ENCODE data around the gene FAM107B.

The FAM107B gene

DNA sequence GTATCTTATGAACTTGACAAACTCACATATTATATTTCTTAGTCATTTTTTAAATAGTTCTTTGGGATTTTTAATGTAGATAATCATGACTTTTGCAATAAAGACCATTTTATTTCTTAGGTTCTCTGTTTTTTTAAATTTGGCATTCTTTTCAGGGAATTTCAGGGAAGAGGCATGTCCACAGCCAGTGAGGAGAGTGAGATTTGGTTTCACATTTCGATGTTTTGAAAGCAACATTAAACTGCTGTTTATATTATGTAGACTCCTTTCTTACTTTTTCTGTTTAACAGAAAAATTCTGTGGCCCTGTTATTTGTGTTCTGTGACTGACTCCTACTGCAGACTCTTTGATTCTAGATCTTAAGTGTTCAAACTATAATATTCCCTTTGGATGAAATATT, 153.7 kb downstream of the FAM107B start:
- no peak for DNase-seq (ENCODE audit: low read depth, low spot score)
- TF ChIP-seq, protein P1, sequence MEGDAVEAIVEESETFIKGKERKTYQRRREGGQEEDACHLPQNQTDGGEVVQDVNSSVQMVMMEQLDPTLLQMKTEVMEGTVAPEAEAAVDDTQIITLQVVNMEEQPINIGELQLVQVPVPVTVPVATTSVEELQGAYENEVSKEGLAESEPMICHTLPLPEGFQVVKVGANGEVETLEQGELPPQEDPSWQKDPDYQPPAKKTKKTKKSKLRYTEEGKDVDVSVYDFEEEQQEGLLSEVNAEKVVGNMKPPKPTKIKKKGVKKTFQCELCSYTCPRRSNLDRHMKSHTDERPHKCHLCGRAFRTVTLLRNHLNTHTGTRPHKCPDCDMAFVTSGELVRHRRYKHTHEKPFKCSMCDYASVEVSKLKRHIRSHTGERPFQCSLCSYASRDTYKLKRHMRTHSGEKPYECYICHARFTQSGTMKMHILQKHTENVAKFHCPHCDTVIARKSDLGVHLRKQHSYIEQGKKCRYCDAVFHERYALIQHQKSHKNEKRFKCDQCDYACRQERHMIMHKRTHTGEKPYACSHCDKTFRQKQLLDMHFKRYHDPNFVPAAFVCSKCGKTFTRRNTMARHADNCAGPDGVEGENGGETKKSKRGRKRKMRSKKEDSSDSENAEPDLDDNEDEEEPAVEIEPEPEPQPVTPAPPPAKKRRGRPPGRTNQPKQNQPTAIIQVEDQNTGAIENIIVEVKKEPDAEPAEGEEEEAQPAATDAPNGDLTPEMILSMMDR (IDR thresholded peaks at IDR 0.05; ENCODE audit: low read depth, low read length) = no peak
- in situ Hi-C loops (cut with HindIII; ENCODE audit: low sequenced_read_pairs) = no loop called here
- no peak overlapping the region for H3K4me3 ChIP-seq (ENCODE audit: low read depth, low read length)

DNA sequence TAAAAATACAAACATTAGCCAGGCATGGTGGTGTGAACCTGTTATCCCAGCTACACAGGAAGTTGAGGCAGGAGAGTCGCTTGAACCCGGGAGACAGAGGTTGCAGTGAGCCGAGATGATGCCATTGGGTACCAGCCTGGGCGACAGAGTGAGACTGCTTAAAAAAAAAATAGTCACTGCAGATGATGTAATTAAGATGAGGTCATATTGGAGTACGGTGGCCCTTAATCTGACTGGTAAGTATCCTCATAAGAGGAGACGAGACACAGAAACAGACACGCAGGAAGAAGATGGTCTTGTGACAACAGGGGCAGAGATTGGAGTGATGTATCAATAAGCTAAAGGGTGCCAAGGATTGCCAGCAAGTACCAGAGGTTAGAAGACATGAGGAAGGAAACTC, 156.0 kb downstream of the FAM107B start:
- H3K4me3 ChIP-seq (ENCODE audit: low read depth, low read length) = no peak overlapping the region
- in situ Hi-C loops (cut with HindIII; ENCODE audit: low sequenced_read_pairs) = no loop called here
- DNase-seq (ENCODE audit: low read depth, low spot score) = no peak
- TF ChIP-seq, protein P1 (IDR thresholded peaks at IDR 0.05; ENCODE audit: low read depth, low read length) = no peak

DNA sequence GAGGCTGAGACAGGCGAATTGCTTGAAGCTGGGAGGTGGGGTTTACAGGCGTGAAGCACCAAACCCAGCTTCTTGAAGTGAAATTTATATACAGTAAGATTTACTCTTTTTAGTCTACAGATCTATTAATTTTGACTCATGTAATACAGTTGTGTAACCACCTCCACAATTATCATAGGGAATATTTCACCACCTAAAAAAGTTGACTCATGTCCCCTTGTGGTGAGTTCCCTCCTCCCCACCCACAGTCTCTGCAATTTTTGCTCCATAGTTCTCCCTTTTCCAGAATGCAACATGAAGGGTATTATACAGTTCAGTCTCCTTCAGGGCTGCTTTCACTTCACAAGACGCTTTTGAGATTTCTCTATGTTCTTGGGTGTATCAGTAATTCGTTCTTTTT, 156.8 kb downstream of the FAM107B start:
- H3K4me3 ChIP-seq (ENCODE audit: low read depth, low read length) = no peak overlapping the region
- no peak for DNase-seq (ENCODE audit: low read depth, low spot score)
- in situ Hi-C loops (cut with HindIII; ENCODE audit: low sequenced_read_pairs) = no loop called here
- TF ChIP-seq, protein P1 (IDR thresholded peaks at IDR 0.05; ENCODE audit: low read depth, low read length) = peak; percentile 12

DNA sequence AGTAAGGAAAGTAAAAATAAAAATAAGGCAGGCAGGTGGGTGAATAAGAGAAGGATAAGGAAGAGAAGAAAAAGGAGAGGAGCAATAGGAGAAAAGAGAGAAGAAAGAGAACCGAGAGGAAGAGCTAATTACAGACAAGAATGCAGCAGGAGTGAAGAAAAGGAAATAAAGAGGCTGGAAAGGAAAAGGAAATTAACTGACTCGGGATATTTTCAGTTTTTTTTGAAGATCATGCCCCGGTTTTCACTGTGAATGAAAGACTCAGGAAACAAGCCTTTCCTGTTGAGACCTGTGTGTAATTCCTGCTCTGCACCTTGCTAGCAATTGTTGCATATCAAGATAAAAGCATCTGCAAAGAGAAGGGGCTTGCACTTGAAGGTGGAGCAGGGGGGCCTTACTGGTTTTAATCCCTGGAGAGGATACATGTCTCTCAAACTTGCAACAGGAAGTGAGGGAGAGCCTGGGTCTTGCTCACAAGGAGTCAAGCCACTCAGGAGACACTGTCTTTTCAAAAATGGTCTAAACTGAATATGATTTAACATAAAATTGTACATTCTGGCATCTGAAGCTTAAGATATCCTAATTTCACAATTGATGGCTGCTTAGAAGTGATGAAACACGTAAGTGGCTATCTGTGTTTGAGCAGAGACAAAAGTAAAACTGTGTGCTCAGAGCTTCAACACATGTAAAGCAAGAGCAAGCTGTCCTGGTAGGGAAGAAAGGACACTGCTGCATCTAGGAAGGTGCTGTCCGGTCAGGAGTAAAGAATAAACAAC, 157.6 kb downstream of the FAM107B start:
- TF ChIP-seq, protein P1 (IDR thresholded peaks at IDR 0.05; ENCODE audit: low read depth, low read length) = no peak
- DNase-seq (ENCODE audit: low read depth, low spot score) = no peak
- in situ Hi-C loops (cut with HindIII; ENCODE audit: low sequenced_read_pairs) = no loop called here
- no peak overlapping the region for H3K4me3 ChIP-seq (ENCODE audit: low read depth, low read length)

GRCh38 chr10:14616465-14616864, 158.2 kb downstream of the FAM107B start:
- H3K4me3 ChIP-seq (ENCODE audit: low read depth, low read length) = no peak overlapping the region
- TF ChIP-seq, protein P1 (IDR thresholded peaks at IDR 0.05; ENCODE audit: low read depth, low read length) = no peak
- in situ Hi-C loops (cut with HindIII; ENCODE audit: low sequenced_read_pairs) = no loop called here
- no peak for DNase-seq (ENCODE audit: low read depth, low spot score)

GRCh38 chr10:14613588-14613920, 161.1 kb downstream of the FAM107B start:
- TF ChIP-seq, protein P1 (IDR thresholded peaks at IDR 0.05; ENCODE audit: low read depth, low read length) = no peak
- in situ Hi-C loops (cut with HindIII; ENCODE audit: low sequenced_read_pairs) = no loop called here
- DNase-seq (ENCODE audit: low read depth, low spot score) = no peak
- H3K4me3 ChIP-seq (ENCODE audit: low read depth, low read length) = no peak overlapping the region
